ENCODE results near the gene IRAK4. TPM values are rescaled to one million over a fixed set of nuclear protein-coding genes. Genes with fewer than 3 reads are reported as not detected.
"Not testable (repeated sequence)": the region's sequence is repeated elsewhere in the genome, so short reads cannot be mapped to it uniquely, and the experiment has no call there.

IRAK4 gene
- total RNA-seq, 4 donors from 2014 or later: 16.2 to 79.4 (median 22.0) TPM

GRCh38 chr12:43742106-43742505, 16.6 kb upstream of the IRAK4 start:
- Histone ChIP-seq H3K4me1 (no peaks in the 10 kb centered on the region), H3K27ac (no peak overlapping the region), H3K4me3 (no peak overlapping the region), H3K36me3 (peaks cover 33% of the 10 kb centered on the region), H3K27me3 (no peaks in the 10 kb centered on the region), H3K9me3 (no peaks in the 10 kb centered on the region)
- no peak for DNase-seq (ENCODE audit: low spot score in 2 of 2)
- TF ChIP-seq POLR2A (IDR thresholded peaks at IDR 0.05) (no peak), POLR2AphosphoS5 (IDR thresholded peaks at IDR 0.05) (no peak), EP300 (IDR thresholded peaks at IDR 0.05) (no peak), CTCF (IDR thresholded peaks at IDR 0.05) (no peak)

GRCh38 chr12:43744826-43745225, 13.9 kb upstream of the IRAK4 start:
- Histone ChIP-seq H3K36me3 (peaks cover 36% of the 10 kb centered on the region), H3K9me3 (no peaks in the 10 kb centered on the region), H3K4me1 (no peaks in the 10 kb centered on the region), H3K27ac (no peak overlapping the region), H3K4me3 (no peak overlapping the region), H3K27me3 (no peaks in the 10 kb centered on the region)
- no peak for DNase-seq (ENCODE audit: low spot score in 2 of 2)
- TF ChIP-seq CTCF (IDR thresholded peaks at IDR 0.05) (no peak), POLR2A (IDR thresholded peaks at IDR 0.05) (no peak), POLR2AphosphoS5 (IDR thresholded peaks at IDR 0.05) (no peak), EP300 (IDR thresholded peaks at IDR 0.05) (no peak)

GRCh38 chr12:43749016-43749415, 9.7 kb upstream of the IRAK4 start:
- peaks cover 6% of the 10 kb centered on the region for H3K4me1 ChIP-seq
- no peak overlapping the region for H3K27ac ChIP-seq
- no peak for DNase-seq (ENCODE audit: low spot score in 2 of 2)
- TF ChIP-seq POLR2AphosphoS5 (IDR thresholded peaks at IDR 0.05) (no peak), CTCF (IDR thresholded peaks at IDR 0.05) (no peak), EP300 (IDR thresholded peaks at IDR 0.05) (no peak), POLR2A (IDR thresholded peaks at IDR 0.05) (no peak)
- 84% methylated on average over 5 of the region's 5 CpGs for WGBS
- H3K27me3 ChIP-seq: no peaks in the 10 kb centered on the region
- H3K36me3 ChIP-seq: peaks cover 17% of the 10 kb centered on the region
- H3K9me3 ChIP-seq: no peaks in the 10 kb centered on the region
- H3K4me3 ChIP-seq: no peak overlapping the region

- H3K4me1 ChIP-seq: peaks cover 6% of the 10 kb centered on the region
- DNase-seq (ENCODE audit: low spot score in 2 of 2): no peak
- peaks cover 3% of the 10 kb centered on the region for H3K36me3 ChIP-seq
- H3K27me3 ChIP-seq: no peaks in the 10 kb centered on the region
- 88% methylated on average over 3 of the region's 3 CpGs for WGBS
- H3K4me3 ChIP-seq: no peak overlapping the region
- TF ChIP-seq POLR2AphosphoS5 (IDR thresholded peaks at IDR 0.05) (no peak), POLR2A (IDR thresholded peaks at IDR 0.05) (no peak)
- H3K9me3 ChIP-seq: no peaks in the 10 kb centered on the region
- no peak overlapping the region for H3K27ac ChIP-seq
These were observed 7.9 kb upstream of the IRAK4 start for GRCh38 chr12:43750814-43751213.

GRCh38 chr12:43751360-43751759, 7.4 kb upstream of the IRAK4 start:
- not testable (repeated sequence) for H3K27ac ChIP-seq; DNase-seq (ENCODE audit: low spot score in 2 of 2); H3K4me1 ChIP-seq; H3K27me3 ChIP-seq; H3K4me3 ChIP-seq; H3K9me3 ChIP-seq; H3K36me3 ChIP-seq
- 100% methylated on average over 4 of the region's 6 CpGs for WGBS

GRCh38 chr12:43754015-43754414, 4.7 kb upstream of the IRAK4 start:
- Histone ChIP-seq H3K9me3 (no peaks in the 10 kb centered on the region), H3K4me3 (no peak overlapping the region), H3K27me3 (no peaks in the 10 kb centered on the region), H3K27ac (no peak overlapping the region), H3K36me3 (no peaks in the 10 kb centered on the region), H3K4me1 (peaks cover 17% of the 10 kb centered on the region)
- DNase-seq (ENCODE audit: low spot score in 2 of 2): no peak
- 93% methylated on average over 3 of the region's 3 CpGs for WGBS
- TF ChIP-seq EP300 (IDR thresholded peaks at IDR 0.05): no peak
- no peak for TF ChIP-seq CTCF (IDR thresholded peaks at IDR 0.05)
- no peak for TF ChIP-seq POLR2A (IDR thresholded peaks at IDR 0.05)
- no peak for TF ChIP-seq POLR2AphosphoS5 (IDR thresholded peaks at IDR 0.05)
